ENCODE results near the gene USP1.

USP1 gene, protein sequence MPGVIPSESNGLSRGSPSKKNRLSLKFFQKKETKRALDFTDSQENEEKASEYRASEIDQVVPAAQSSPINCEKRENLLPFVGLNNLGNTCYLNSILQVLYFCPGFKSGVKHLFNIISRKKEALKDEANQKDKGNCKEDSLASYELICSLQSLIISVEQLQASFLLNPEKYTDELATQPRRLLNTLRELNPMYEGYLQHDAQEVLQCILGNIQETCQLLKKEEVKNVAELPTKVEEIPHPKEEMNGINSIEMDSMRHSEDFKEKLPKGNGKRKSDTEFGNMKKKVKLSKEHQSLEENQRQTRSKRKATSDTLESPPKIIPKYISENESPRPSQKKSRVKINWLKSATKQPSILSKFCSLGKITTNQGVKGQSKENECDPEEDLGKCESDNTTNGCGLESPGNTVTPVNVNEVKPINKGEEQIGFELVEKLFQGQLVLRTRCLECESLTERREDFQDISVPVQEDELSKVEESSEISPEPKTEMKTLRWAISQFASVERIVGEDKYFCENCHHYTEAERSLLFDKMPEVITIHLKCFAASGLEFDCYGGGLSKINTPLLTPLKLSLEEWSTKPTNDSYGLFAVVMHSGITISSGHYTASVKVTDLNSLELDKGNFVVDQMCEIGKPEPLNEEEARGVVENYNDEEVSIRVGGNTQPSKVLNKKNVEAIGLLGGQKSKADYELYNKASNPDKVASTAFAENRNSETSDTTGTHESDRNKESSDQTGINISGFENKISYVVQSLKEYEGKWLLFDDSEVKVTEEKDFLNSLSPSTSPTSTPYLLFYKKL

DNA sequence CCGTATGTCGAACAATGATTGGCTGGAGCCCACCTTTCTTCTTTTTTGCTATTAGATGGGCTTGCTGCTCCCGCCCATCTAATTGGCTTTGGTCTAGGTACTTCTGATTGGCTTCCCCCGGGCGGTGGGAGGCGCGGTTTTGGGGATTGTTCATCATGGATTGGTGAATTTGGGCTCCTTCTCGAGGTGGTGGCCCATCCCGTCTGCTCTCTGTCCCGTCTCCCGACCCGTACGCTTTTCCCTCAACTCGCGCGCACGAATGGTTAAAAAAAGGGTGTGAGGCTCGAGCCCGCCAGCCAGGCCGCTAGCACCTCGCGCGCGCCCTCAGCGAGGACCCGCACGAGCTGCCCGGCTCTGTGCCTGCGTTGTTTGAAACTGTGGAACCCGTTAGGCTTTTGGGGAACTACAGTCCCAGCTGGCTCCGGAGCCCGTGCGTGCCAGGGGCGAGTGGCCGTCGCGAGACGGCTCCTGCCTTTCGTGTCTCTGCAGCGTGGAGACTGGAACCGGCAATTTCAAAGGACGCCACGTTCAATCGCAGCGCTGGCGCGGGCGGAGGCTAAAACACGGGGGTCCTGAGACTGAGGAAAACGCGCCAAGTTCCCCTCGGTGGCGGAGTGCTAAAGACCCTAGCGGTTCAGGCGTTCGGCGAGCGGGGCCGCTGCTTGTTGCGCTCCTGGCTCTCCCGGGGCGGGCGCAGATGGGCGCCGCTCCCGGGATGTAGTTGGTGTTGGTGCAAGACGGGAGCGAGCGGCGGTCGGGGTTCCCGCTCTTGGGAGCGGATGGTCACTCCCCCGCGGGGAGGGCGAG lies at the start of gene USP1:
TSS of gene USP1 (plus strand) at position 584 of the 807 bp plus-strand sequence. CDS start 2,819 bp downstream, outside the sequence.
- peak; percentile 98 for DNase-seq

DNA sequence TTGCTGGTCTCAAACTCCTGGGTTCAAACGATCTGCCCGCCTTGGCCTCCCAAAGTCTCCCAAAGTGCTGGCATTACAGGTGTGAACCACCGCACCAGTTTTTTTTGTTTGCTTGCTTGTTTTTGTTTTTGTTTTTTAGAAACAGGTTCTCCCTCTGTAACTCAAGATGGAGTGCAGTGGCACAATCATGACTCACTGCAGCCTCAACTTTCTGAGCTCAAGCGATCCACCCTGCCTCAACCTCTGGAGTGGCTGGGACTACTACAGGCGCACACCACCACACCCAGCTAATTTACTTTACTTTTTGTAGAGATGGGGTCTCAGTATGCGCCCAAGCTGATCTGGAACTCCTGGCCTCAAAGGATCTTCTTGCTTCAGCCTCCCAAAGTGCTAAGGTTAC lies 47.3 kb upstream of the USP1 start:
- no peak for DNase-seq

DNA sequence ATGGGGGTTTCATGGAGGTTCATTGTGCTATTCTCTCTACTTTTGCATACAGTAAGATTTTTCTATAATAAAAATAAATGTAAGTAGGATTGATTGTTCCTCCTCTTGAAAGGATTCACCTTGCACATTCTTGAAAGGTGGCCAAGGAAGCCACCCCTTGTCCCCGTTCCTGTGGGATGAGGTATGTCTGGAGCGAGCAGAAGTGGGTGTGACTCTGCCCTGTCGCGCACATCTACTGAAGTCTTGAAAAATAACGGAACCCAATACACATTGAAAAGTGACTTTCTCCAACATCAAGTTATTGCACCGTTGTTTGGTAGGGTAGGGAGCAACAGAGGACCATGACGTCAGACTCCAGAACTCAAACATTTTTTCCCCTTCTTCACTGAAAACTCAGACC lies 46.8 kb upstream of the USP1 start:
- no peak for DNase-seq

DNA sequence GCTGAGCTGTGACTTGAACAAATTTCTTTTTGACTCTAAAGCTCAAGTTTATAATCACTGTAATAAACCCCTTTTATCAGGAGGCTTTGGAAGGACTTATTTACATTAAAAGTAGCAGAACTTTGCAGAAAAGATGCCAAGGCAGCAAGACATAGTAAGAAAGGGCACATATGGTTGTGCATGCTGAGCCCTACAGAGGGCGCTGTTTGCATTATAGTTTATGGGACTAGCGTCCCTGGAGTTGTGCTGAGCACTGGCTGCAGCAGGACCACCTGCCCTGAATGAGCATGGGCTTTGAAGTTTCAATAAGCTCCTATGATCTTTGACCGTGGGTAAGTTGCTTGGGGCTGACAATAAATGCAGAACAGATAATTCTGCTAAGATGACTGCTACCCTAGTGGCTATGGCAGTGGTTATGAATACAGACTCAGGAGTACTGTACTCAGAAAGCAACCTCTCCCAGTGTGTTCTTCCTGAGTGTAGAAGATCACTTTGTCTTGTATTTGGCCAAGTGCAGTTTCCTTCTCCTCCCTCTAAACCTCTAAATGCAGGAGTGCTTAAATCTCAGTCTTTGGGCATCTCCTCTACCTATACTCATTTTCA lies 45.4 kb upstream of the USP1 start:
- DNase-seq, result no peak

DNA sequence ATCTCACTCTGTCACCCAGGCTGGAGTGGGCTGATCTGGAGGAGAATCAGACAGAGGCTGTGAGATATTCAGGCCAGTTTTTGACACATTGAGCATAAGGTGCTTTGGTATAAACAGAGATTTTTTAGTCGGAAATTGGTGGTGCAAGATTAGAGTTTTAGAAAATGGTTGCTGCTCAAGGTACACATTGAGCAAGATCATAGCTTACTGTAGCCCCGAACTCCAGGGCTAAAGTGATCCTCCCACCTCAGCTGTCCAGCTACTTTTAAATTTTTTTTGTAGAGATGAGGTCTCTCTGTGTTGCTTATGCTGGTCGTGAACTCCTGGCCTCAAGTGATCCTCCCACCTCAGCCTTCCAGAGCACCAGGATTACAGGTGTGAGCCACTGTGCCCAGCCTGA lies 43.9 kb upstream of the USP1 start:
- no peak for DNase-seq

DNA sequence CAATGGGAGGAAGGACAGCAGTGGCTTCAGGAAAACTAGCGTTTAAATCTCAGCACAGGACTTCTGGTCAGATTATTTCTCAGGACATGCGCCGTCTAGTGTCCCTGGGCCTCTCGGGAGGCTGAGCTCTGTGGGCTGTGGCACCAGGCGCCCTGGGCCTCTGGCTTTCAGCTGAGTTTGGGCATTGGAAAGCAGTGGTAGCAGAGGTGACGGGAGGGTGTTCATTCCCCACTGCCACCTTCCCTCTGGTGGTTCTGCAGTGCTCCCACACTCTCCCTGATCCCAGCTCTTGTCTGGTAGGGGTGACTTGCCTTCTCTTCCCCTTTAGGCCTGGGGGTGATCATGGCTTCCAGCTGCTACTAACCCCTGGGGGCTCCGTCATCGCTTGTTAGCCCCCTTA lies 42.2 kb upstream of the USP1 start:
- DNase-seq, result no peak

DNA sequence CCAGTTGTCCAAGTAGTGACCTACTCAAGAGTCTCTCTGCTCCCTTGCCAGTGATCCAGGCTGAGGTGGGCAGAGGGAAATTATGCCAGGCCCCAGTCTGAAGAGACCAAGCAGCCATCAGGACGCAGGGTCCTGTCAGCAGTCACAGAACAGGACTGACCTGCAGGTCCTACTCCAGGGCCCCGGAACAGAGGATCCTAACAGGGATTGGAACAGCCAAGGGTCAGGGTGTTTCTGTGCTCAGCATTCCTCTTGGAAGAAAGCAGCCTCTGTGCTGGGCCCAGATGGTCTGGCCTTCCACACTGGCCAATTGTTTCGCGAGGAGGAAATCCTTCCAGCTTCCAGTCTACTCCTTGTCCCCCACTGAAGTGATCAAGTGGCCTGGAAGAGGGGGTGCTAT lies 41.6 kb upstream of the USP1 start:
- DNase-seq, result no peak

DNA sequence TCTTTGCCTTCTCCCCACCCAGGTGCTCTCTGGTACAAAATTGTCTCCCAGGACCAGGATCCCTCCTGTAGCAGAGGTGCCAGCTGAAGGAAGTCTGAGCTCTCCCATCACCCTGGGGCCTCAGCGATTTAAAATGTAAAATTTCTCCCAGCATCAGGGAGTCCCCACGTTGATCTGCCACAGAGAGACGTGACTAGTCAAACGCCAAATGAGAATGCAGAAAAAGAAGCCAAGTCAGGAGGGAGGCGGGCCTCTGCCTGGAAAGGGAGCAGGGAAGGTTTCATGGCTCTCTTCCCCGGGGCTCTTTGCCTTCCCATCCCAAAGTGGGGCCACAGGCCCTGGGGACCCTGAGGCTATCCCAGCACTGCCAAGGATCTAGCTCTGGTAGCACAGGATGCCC lies 40.0 kb upstream of the USP1 start:
- DNase-seq, result no peak

DNA sequence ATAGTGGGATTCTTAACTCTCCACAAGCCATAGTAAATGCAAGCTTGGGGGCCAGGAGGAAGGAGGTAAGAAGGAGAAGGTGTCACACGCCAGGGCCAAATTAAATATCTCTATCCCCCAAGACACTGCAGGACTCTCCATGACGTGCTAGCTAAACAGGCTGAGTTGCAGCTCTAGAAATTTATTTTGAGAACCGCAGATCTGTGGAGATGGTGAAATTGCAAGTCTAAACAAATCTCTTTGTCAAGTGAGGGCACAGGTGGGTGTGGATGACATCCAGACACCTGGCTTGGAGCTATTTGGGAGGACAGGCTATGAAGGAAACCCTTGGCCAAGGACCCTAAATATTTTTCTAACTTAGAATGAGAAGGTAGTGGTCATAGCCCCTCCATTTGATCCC lies 39.5 kb upstream of the USP1 start:
- no peak for DNase-seq

DNA sequence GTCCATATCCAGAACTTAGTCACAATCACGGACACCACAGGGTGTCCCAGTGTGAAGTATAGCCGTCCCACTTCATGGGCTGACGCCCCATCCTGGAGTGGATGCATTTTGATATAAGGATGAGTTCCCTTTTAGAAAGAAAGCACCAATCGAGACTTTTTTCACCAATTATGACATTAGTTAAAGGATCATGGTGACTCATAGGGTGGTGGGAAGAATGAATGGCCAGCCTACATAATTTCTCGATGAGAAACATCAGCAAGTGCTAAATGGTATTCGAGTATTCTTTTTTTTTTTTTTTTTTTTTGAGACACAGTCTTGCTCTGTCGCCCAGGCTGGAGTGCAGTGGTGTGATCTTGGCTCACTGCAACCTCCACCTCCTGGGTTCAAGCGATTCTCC lies 38.5 kb upstream of the USP1 start:
- DNase-seq, result no peak

DNA sequence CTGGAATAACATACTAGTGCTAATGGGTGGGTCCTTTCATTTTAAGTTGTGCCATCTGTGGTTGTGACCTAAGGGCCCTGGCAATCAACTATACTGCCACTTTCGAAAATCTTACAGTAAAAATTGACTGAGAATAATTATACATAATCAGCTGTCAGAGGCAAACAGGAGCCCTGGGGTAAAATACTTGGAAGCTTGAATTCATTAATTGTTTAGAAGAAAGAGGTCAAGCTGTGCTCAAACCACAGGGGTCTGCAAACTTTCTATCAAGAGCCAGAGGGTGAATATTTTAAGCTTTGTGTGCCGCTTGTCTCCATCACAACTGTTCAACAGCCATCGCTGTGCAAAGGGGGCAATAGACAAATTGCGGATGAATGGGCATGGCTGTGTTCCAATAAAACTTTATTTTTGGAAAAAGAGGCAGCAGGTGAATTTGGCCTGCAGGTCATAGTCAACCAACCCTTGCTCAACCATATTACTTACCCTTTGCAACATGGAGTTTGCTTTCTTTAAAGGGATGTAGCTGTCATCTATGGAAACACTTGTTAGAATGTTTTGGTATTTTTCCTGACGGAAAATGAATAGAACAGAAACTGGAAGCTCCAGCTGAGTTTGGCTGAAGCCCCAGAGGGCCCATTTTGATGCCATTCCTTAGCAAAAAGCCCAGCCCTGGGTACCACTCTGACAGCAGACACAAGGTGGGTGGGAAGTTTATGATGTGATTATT lies 35.7 kb upstream of the USP1 start:
- DNase-seq, result no peak

DNA sequence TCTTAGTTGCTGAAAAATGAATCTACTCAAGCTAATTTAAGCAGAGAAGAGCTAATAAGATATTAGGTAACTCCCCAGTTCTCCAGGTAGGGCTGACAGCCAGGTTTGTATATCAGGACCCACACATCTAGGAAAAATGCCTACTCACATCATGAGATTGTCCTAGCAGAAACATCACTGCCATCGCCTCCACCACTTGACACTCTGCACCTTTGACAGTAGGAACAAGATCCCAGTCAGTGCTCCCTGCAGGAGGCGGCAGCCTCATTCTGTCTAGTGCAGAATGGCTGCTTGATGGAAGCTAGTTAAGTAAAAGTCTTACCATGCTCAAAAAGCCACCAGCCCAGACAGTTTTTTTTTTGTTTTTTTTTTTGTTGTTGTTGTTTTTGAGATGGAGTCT lies 31.6 kb upstream of the USP1 start:
- DNase-seq, result no peak

DNA sequence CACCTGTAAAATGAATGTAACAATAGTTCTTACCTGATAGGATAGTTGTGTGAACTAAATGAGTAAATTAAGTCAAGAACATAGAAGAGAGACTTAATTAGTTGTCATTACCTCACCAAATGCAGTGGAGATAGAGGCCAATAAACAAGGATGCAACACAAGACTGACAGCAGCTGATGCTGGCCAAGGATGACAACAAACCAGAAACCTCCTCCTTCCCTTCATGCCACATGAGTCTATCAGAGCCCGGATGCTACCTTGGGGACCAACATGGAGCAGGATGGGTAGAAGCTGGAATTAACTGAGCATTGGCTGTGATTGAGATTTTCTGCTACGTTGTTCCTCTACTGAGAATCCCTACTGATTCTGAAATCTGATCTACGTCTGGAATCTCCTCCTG lies 30.3 kb upstream of the USP1 start:
- DNase-seq, result no peak

DNA sequence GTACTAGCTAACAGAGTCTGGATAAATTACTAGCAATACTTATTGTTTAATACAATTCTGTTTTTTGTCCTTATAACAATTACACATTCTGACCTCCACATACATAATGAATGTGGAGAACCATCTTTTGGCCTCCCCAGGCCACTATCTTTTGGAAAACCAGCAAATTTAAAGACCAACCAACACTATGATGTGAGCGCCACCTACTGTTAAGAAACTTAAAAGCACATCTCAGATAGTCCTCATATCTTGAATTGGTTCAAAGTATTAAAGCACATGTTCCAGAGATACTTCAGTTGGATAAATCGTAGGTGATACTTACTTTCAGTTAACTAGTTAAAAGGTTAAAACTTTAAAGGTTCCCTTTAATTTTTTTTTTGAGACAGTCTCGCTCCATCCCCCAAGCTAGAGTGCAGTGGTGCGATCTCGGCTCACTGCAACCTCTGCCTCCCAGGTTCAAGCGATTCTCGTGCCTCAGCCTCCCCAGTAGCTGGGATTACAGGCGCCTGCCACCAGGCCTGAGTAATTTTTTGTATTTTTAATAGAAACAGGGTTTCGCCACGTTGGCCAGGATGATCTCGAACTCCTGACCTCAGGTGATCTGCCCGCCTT lies 29.3 kb upstream of the USP1 start:
- no peak for DNase-seq

DNA sequence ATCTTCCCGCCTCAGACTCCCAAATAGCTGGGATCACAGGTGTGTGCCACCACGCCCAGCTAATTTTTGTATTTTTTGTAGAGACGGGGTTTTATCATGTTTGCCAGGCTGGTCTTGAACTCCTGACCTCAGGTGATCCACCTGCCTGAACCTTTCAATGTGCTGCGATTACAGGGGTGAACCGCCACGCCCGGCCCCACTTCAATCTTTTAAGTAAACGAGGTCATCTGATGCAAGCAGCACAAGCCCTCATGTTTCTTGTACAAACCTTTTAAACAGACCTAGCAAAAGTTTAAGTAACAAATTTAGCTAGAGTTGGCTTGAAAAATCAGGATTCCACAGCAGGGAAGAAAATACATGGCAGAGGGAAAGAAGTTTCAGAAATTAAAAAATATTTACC lies 21.2 kb upstream of the USP1 start:
- DNase-seq, result no peak

DNA sequence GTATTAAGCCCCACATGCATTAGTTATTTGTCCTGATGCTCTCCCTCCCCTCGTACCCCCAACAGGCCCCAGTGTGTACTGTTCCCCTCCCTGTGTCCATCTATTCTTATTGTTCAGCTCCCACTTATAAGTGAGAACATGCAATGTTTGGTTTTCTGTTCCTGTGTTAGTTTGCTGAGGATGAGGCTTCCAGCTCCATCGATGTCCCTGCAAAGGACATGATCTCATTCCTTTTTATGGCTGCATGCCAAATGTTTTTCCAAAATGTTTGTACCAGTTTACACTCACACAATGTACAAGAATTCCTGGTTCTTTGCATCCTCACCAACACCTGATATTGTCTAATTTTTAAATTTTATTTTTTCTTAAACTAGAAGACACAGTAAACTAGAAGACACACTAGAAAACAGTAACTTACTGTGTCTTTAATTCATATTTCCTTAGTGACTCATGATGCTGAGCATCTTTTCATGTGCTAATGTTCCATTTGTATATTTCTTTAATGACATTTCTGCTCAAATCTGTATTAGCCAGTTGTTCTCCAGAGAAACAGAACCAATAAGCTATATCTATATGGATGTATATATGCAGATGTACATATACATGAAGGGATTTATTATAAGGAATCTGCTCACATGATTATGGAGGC lies 19.4 kb upstream of the USP1 start:
- DNase-seq, result no peak

DNA sequence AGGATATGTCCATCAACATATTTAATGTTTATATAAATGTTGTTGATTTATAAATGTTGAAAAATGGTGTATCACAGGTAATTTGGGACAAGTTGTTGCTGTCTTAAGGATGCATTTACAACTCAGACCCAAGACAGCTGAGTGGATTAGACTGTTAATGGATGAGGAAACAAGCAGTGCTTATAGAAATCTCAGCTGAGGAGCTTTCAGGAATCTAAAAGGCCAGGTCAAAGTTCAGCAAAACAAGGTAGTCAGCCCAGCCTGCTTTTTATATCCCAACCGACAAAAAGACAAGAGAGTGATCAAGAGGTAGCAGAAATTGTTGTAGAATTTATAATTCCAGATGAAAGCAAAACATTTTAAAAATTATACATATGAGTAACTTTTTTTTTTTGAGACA lies 16.6 kb upstream of the USP1 start:
- DNase-seq, result no peak

DNA sequence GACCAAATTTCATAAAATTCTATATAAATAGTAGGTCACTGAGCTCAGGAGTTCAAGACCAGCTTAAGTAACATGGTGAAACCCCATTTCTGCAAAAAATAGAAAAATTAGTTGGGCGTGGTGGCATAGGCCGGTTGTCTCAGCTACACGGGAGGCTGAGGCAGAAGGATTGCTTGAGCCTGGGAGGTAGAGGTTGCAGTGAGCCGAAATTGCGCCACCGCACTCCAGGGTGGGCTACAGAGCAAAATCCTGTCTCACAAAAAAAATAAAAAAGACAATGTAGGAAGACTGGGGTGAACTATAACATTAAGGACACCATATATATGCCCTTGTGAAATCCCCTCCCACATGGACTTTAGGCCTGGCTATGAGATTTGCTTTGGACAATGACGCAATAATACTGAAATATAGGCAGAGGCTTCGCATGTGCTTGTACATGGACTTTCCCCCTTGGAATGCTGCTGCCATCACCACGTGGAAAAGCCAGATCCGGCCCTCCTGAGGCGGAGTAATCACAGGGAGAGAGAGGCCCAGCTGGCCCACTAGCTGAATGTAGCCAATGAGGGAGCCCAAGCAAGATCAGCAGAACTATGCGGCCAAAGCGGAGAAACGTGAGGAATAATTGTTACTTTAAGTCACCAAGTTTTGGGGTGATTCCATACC lies 13.1 kb upstream of the USP1 start:
- DNase-seq, result no peak

DNA sequence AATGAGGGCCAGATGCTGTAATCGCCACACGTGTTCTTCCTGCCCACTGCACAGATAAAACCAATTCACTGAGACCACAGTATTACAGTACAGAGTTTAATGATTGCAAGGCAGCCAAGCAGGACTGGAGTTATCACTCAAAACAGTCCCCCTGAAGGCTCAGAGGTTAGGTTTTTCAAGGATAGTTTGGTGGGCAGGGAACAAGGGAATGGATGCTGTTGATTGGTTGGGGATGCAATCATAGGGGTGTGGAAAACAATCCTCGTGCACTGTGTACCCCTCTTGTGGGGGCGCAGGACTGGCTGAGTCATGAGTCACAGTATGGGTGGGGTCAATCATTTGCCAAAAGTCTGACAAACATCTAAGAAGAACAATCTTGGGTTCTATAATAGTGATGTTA lies 12.4 kb upstream of the USP1 start:
- no peak for DNase-seq

DNA sequence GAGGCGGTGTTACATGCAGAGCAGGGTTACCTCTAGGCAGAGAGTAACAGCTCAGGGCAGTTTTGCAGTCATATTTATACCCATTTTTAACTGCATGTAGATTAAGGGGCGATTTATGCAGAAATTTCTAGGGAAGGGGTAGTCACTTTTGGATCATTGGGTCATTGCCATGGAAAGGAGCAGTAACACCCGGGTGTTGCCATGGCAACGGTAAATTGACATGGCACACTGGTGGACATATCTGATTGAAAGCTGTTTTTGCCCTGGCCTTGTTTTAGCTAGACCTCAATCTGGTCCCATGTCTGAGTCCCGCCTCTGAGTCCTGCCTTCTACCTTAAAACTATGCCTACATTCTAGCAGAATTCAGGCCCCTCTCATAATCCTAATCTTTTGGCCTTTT lies 11.8 kb upstream of the USP1 start:
- DNase-seq, result no peak

DNA sequence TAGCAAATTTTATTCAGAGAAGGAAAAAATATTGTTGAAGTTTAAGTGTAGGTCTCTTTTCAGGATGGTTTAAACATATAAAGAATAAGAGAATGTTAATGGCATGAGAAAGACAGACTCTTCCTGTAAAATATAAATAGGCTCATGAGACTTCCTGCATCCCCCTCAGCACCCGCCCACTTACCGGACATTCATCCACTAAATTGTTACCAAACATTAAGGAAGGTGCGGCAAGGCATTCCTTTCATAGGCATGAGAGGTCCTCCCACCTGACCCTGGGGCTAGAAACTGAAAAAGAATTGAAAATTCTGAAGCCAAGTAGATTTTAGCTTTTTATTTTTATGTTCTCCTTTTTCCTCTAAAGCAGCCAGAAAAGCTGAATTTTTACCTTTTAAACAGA lies 10.6 kb upstream of the USP1 start:
- DNase-seq, result no peak
